Choroid plexus epithelial cell (primary cell): ENCODE results near the gene DNASE1L1.

Experiments
- DNase-seq: peaks from one replicate; pipeline ENCODE4 v3.0.0-alpha.2; 2010; ENCODE audit warnings: low read depth
- H3K4me3 ChIP-seq: 2 replicates; pipeline ENCODE4 v1.5.1; 2011; ENCODE audit warnings: low read depth, mild to moderate bottlenecking, control low read depth, low read length, moderate library complexity
- CTCF ChIP-seq: conservative IDR thresholded peaks from 2 replicates; pipeline ENCODE4 v1.5.1; 2011; ENCODE audit warnings: low read depth, mild to moderate bottlenecking, control low read depth, inconsistent platforms, low read length, moderate library complexity

DNASE1L1 gene

GRCh38 chrX:154419688-154420401, 10.8 kb upstream of the DNASE1L1 start:
- no peak for TF ChIP-seq CTCF
- DNase-seq, result no peak
- no peak overlapping the region for H3K4me3 ChIP-seq

GRCh38 chrX:154419189-154419588, 10.1 kb upstream of the DNASE1L1 start:
- DNase-seq, result no peak
- no peak for TF ChIP-seq CTCF
- no peak overlapping the region for H3K4me3 ChIP-seq

- TF ChIP-seq CTCF, result no peak
- no peak overlapping the region for H3K4me3 ChIP-seq
- no peak for DNase-seq
Measured at GRCh38 chrX:154417157-154417556, 8.1 kb upstream of the DNASE1L1 start.

GRCh38 chrX:154413142-154413541, 4.1 kb upstream of the DNASE1L1 start:
- H3K4me3 ChIP-seq, result no peak overlapping the region
- TF ChIP-seq CTCF, result no peak
- no peak for DNase-seq

- H3K4me3 ChIP-seq, result peak overlapping the region; percentile 69
- no peak for DNase-seq
- TF ChIP-seq CTCF, result no peak
Measured at GRCh38 chrX:154412468-154412867, 3.4 kb upstream of the DNASE1L1 start.

GRCh38 chrX:154411981-154412340, 2.9 kb upstream of the DNASE1L1 start:
- no peak for TF ChIP-seq CTCF
- DNase-seq, result peak; percentile 65
- H3K4me3 ChIP-seq, result peak overlapping the region; percentile 69

- no peak for DNase-seq
- TF ChIP-seq CTCF, result no peak
- peak overlapping the region; percentile 56 for H3K4me3 ChIP-seq
Measured at GRCh38 chrX:154408659-154409221, 314 bp downstream of the DNASE1L1 start.
